Measurements from ENCODE around the gene ZNRD2.

ZNRD2 gene

GRCh38 chr11:65609665-65610064 lies 39.4 kb downstream of the ZNRD2 start:
- H3K4me1 ChIP-seq (ENCODE audit: control insufficient read depth, insufficient read depth, low read length): no peaks in the 10 kb centered on the region
- peaks cover 0 to 74% of the 10 kb centered on the region in 2 experiments; a peak in 1 of 3 replicates for H3K36me3 ChIP-seq (ENCODE audit: control insufficient read depth in 2 of 2, insufficient read depth in 1 of 2, low read length in 2 of 2)
- H3K9me3 ChIP-seq (ENCODE audit: control insufficient read depth, insufficient read depth, low read depth, low read length): no peaks in the 10 kb centered on the region
- ChIA-PET POLR2A (no interaction called here), CTCF (interaction anchor here (1.2 to 2.7 kb wide), 2 partner anchors 16 to 17 kb away, joined by 4 to 13 read pairs; no protein-coding TSS in a partner anchor)
- TF ChIP-seq ZNF335 (tag by site-specific recombination; conservative IDR thresholded peaks at IDR 0.05): no peak
- TF ChIP-seq ZNF354C (tag by site-specific recombination; IDR thresholded peaks at IDR 0.05; ENCODE audit: borderline replicate concordance, low read depth): no peak
- no peak for TF ChIP-seq ZNF843 (tag by site-specific recombination; IDR thresholded peaks at IDR 0.05)
- TF ChIP-seq ZNF561 (tag by site-specific recombination; IDR thresholded peaks at IDR 0.05; ENCODE audit: borderline replicate concordance): no peak
- no peak overlapping the region for H3K27ac ChIP-seq (ENCODE audit: extremely low read depth, low read depth, low read length)
- H3K4me3 ChIP-seq (ENCODE audit: low read depth, low read length): no peak overlapping the region

- H3K9me3 ChIP-seq (ENCODE audit: control insufficient read depth, insufficient read depth, low read depth, low read length): no peaks in the 10 kb centered on the region
- ChIA-PET CTCF (interaction anchor here (0.9 to 2.7 kb wide), 3 partner anchors 16 to 42 kb away, joined by 3 to 13 read pairs (median 4); no protein-coding TSS in a partner anchor), POLR2A (no interaction called here)
- no peak overlapping the region for H3K27ac ChIP-seq (ENCODE audit: extremely low read depth, low read depth, low read length)
- H3K36me3 ChIP-seq (ENCODE audit: control insufficient read depth in 2 of 2, insufficient read depth in 1 of 2, low read length in 2 of 2): peaks cover 0 to 67% of the 10 kb centered on the region in 2 experiments; a peak in 1 of 3 replicates
- H3K4me3 ChIP-seq (ENCODE audit: low read depth, low read length): no peak overlapping the region
- TF ChIP-seq ZNF24 (tag by site-specific recombination; IDR thresholded peaks at IDR 0.05) (no peak), ZNF692 (tag by site-specific recombination; IDR thresholded peaks at IDR 0.05) (peak; percentile 65; the same call in 1 of the 2 replicates)
- H3K4me1 ChIP-seq (ENCODE audit: control insufficient read depth, insufficient read depth, low read length): no peaks in the 10 kb centered on the region
Measured at GRCh38 chr11:65610404-65610803, 40.1 kb downstream of the ZNRD2 start.

GRCh38 chr11:65611028-65611757 lies 40.9 kb downstream of the ZNRD2 start:
- TF ChIP-seq ZFHX2 (tag by site-specific recombination; conservative IDR thresholded peaks at IDR 0.05): no peak
- TF ChIP-seq ZNF398 (tag by site-specific recombination; IDR thresholded peaks at IDR 0.05): peak; percentile 24; the same call in 1 of the 2 replicates
- no peak overlapping the region for H3K27ac ChIP-seq (ENCODE audit: extremely low read depth, low read depth, low read length)
- POLR2A ChIA-PET: no interaction called here
- H3K4me3 ChIP-seq (ENCODE audit: low read depth, low read length): no peak overlapping the region
- H3K36me3 ChIP-seq (ENCODE audit: control insufficient read depth in 2 of 2, insufficient read depth in 1 of 2, low read length in 2 of 2): peaks cover 0 to 59% of the 10 kb centered on the region in 2 experiments; a peak in 1 of 3 replicates
- CTCF ChIA-PET: interaction anchor here (2.7 kb wide), 1 partner anchor 18 kb away, joined by 13 read pairs; no protein-coding TSS in a partner anchor
- no peaks in the 10 kb centered on the region for H3K9me3 ChIP-seq (ENCODE audit: control insufficient read depth, insufficient read depth, low read depth, low read length)
- no peaks in the 10 kb centered on the region for H3K4me1 ChIP-seq (ENCODE audit: control insufficient read depth, insufficient read depth, low read length)

DNA sequence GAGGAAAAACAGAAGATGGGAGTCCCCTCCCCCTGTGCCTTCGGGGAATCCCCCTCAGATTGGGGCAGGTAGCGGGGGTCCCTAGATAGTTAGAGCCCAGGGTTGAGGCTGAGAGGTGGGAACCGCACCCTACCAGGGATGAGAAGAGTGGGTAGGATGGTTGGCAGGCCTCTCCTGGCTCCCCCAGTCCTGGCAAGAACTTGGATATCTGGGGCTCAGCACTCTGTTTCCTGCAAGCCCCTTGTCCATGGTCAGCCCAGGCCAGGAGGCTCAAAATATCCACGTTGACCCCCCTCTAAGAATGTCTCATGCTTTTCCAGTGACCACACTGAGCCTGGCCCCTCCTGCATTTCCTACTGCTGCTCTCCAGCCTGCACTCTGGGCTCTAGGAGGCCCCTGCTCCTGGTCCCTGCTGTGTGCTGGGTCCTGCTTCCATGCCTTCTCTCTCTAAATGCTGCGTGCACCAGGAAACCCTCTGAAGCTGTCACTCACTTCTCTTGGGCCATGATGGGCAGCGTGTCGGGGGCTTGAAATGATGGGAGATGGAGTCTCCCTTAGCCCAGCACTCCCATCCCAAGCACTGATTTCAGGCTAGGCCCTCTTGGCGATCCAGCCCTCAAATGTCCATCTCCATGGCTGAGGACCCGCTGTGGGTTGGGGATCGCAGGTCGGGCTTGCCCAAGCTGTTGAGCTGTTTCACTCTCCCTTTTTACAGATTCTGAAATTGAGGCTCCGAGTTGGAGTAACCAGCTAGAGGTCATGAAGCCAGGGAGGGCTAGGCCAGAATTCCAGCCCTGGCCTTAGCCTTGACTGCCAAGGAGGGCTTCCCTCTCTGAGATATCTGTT lies 41.7 kb downstream of the ZNRD2 start:
- peaks cover 0 to 57% of the 10 kb centered on the region in 2 experiments; a peak in 1 of 3 replicates for H3K36me3 ChIP-seq (ENCODE audit: control insufficient read depth in 2 of 2, insufficient read depth in 1 of 2, low read length in 2 of 2)
- POLR2A ChIA-PET: no interaction called here
- H3K4me3 ChIP-seq (ENCODE audit: low read depth, low read length): no peak overlapping the region
- no peaks in the 10 kb centered on the region for H3K4me1 ChIP-seq (ENCODE audit: control insufficient read depth, insufficient read depth, low read length)
- no peaks in the 10 kb centered on the region for H3K9me3 ChIP-seq (ENCODE audit: control insufficient read depth, insufficient read depth, low read depth, low read length)
- no peak overlapping the region for H3K27ac ChIP-seq (ENCODE audit: extremely low read depth, low read depth, low read length)
- CTCF ChIA-PET: interaction anchor here (0.6 to 3.8 kb wide), 6 partner anchors 8 to 477 kb away, joined by 3 to 22 read pairs (median 4); partner anchors contain the start of gene FAM89B
- TF ChIP-seq GLI4 (tag by site-specific recombination; IDR thresholded peaks at IDR 0.05): no peak
- TF ChIP-seq, protein P1, sequence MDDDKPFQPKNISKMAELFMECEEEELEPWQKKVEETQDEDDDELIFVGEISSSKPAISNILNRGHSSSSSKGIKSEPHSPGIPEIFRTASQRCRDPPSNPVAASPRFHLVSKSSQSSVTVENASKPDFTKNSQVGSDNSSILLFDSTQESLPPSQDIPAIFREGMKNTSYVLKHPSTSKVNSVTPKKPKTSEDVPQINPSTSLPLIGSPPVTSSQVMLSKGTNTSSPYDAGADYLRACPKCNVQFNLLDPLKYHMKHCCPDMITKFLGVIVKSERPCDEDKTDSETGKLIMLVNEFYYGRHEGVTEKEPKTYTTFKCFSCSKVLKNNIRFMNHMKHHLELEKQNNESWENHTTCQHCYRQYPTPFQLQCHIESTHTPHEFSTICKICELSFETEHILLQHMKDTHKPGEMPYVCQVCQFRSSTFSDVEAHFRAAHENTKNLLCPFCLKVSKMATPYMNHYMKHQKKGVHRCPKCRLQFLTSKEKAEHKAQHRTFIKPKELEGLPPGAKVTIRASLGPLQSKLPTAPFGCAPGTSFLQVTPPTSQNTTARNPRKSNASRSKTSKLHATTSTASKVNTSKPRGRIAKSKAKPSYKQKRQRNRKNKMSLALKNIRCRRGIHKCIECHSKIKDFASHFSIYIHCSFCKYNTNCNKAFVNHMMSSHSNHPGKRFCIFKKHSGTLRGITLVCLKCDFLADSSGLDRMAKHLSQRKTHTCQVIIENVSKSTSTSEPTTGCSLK (tag by site-specific recombination; IDR thresholded peaks at IDR 0.05): no peak
- no peak for TF ChIP-seq ZBTB6 (tag by site-specific recombination; IDR thresholded peaks at IDR 0.05)
- no peak for TF ChIP-seq ZNF555 (tag by site-specific recombination; conservative IDR thresholded peaks at IDR 0.05)
- TF ChIP-seq ZBTB17 (tag by site-specific recombination; IDR thresholded peaks at IDR 0.05): no peak
- TF ChIP-seq GLIS1 (tag by site-specific recombination; IDR thresholded peaks at IDR 0.05): peak; percentile 73
- no peak for TF ChIP-seq SALL2 (tag by site-specific recombination; IDR thresholded peaks at IDR 0.05; ENCODE audit: borderline replicate concordance)
- TF ChIP-seq ZIC2 (tag by site-specific recombination; IDR thresholded peaks at IDR 0.05): peak; percentile 34; the same call in 1 of the 2 replicates
- no peak for TF ChIP-seq ZNF548 (tag by site-specific recombination; IDR thresholded peaks at IDR 0.05)
